Fibroblast of skin of abdomen (primary cell): Measurements from ENCODE around the gene ZC3H15. TPM values are rescaled to one million over a fixed set of nuclear protein-coding genes. Genes with fewer than 3 reads are reported as not detected.
"Not testable (repeated sequence)": the region's sequence is repeated elsewhere in the genome, so short reads cannot be mapped to it uniquely, and the experiment has no call there.

Experiments
- DNase-seq: peaks from one replicate; pipeline ENCODE4 v3.0.0-alpha.2; 2013
- polyA plus RNA-seq, 2 experiments: library from polyadenylated mRNA; unstranded; fragments of 120-200 nt; gene quantifications; one replicate each; pipeline ENCODE4 v1.2.1, GENCODE V29; 2013; ENCODE audit not compliant: insufficient read length in 2 of 2

ZC3H15 gene
- polyA plus RNA-seq (2013, experiment 1 of 2; ENCODE audit: insufficient read length), result 78.0 TPM
- 77.8 TPM for polyA plus RNA-seq (2013, experiment 2 of 2; ENCODE audit: insufficient read length)

DNA sequence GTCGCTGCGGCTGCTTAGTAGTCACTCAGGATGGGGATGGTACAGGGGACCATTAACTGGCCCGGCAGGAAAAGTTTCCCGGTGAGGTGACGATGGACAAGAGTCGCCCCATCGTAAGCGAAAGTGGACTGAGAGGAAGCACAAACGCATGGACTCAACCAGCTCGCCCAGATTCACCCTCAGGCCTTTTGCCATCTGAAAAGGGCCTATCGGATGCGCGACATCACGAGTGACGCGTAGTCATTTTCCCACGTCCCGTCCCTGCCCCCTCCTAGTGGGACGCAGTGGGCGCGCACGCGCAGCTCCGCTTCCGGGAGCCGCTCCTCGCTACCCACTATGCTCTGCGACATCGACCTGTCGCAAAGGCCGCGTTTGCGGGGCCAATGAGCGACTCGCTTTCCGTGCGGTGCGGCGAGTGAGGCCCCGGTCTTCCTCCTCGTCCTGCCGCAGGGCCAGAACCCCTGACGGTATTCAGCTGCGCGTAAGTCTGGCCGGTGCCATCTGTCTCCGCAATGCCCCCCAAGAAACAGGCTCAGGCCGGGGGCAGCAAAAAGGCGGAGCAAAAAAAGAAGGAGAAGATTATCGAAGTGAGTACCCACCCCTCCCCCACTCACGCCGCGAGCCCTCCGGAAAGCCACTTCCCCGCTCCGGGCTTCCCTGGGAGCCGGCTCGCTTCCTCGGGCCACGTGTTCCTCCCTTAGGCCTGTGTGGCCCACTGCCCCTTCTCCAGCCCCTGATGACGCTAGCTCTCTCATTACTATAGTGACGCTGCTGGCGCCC lies at the start of gene ZC3H15:
Gene ZC3H15, plus strand, starts transcription at position 390 of the 780 bp plus-strand sequence. Its CDS starts 123 bp downstream, at position 513.
- DNase-seq, result peak; percentile 98

DNA sequence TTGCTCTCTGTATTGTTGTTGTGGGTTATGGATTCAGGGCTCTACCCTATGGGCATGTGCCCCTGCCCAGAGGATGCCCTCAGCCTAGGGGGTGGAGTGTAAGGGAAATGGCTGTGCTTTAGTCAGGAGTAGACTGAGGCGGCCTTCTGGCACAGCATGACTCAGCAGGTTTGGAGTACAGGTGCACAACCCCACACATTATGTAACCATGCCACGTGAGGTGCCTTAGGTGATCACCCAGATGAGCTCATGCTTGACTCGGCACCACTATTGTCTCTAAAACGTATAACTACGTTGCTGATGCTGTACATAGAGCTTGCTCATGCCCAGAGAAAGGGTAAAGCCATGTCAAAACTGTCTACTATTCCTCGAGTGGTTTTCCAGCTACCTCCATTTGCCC lies 48.3 kb upstream of the ZC3H15 start:
- no peak for DNase-seq

DNA sequence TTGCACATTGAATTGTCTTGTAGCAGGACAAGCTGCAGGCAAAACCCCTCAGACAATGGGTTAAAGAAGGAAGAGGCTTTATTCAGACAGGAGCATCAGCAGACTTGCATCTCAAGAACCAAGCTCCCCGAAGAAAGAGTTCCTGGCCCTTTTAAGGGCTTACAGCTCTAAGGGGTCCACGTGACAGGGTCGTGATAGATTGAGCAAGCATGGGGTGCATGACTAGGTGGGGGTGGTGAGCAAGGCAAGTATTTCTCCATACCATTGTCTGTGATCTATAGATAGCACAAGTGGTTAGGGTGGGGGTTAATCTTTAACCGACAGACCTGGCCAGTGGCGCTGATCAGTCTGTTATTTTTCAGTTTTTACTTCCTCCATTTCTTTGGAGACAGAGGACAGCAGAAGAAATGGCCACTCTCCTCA lies 46.4 kb upstream of the ZC3H15 start:
- DNase-seq, result not testable (repeated sequence)

DNA sequence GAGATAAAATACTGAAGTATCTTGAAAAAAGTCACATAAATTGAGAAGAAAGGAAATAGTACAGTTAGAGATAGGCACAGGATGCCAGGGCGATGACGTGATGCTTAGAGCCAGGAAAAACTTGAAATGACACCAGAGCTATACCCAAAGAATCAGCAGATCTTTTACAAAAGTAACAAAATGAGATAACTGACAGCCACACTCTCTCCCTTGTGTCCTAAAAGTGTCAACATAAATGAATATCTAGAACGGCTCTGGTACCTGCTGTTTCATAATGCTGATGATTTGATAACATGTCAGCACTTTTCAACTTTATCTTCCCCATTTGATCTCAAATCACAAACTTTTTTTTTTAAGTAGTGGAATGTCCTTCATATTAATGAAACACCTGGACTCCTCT lies 45.6 kb upstream of the ZC3H15 start:
- no peak for DNase-seq

DNA sequence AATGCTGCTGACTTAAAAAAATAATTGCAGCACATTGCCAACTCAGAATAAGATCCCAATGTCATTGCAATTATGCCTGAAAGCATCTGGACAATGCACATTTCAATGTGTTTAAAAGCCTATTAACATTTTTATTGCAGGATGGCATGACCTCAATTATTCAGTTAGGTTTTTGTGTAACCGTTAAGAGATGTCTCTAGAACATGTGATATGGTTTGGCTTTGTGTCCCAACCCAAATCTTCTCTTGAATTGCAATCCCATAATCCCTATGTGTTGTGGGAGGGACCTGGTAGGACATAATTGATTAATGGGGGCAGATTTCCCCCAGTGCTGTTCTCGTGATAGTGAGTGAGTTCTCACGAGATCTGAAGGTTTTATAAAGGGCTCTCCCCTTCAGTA lies 43.2 kb upstream of the ZC3H15 start:
- DNase-seq, result no peak

DNA sequence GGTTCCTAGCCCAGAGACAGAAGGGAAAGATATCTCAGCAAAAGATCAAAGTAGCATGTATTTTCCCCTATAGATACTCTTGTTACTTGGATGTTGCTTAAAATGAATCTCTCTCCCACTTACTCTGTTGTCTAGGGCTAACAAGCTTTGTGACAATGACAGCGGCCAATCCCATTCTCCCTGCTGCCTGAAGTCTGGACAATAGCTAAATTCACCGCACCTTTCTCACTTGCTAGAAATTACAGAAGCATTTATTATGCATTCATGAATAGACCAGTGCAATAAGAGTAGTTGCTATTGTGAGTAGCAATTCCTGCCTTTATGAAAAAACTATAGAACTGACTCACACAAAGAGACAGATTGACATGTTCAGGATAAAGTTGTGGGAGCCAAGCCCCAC lies 42.2 kb upstream of the ZC3H15 start:
- DNase-seq, result no peak

DNA sequence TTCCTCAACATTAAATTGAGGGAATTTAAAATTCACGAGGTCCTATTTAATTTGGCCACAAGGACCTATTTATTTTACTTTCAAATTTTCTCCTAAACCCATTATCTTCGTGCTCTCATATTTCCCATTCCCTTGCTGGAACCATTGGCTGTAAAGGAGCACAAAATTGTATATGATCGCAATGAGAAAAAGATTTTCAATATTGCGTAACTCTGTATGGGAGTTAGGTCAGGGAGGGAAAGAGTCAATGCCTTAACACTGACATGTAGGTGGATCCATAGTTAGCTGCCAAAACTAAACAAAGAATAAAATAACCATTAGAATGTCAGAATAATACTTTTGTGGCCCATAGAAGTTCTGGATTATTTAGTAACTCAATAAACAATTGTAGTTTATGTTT lies 40.6 kb upstream of the ZC3H15 start:
- no peak for DNase-seq

DNA sequence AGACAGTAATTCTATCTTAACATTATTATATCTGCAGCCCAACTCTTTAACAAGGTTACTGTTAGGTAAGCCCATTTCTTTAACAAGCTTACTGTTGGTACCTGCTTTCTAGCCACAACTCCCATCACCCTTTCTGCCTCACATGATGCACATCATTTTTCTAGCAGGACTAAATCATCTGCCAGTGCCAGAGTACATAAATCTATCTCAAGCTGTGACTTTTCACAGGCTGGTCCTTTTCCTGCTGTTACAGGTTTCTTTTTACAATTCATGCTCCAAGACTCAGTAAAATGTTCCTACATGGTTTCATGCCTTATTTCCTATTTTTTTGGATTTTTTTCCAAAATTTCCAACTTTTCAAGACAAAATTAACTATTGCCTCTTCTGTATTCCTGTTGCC lies 30.4 kb upstream of the ZC3H15 start:
- DNase-seq, result no peak

DNA sequence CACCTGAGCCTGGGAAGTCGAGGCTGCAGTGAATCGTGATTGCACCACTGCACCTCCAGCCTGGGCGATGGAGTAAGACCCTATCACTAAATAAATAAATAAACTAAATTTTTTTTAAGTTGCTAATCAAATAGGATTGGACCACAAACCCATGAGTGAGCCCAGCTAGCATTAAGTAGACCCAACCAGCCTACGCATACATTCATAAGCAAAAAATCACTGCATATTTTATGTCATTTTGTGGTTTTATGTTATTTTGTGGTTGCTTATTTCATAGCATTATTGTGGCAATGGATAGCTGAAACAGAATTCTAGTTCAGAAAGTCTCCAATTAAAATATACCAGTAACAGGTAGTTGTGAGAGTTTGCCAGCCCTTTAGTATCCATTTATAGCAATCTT lies 29.1 kb upstream of the ZC3H15 start:
- peak; percentile 83 for DNase-seq

DNA sequence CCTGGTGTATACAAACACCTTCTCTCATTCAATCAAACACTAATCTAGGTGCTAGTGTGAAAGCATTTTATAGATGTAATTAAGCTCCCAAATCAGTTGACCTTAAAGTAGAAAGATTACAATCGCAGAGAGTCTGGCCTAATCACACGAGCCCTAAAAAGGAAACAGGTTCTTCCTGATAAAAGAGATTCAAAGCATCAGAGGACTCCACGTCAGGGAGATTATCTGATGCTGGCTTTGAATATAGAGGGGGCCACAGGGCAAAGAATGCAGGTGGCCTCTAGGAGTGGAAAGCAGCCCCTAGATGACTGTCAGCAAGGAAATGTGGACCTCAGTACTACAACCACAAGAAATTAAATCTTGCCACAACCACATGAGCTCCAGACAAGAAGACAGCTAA lies 28.2 kb upstream of the ZC3H15 start:
- no peak for DNase-seq

DNA sequence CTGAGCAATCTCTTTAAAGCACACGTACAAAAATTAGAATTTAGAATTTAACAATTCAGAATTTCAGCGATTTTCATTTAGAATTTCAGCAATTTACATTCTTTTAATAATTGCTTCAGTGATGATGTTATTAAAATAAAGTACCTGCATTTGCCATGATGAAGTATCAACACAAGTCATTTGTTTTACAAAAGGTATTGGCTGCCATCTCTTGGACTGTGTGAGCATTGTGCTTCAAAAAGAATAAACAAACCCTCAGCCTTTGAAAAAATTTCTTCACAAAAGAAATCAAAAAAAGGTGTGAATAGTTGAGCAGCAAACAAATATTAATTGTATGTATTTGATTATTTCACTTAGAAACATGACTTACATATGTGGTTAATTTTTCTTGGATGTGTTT lies 27.1 kb upstream of the ZC3H15 start:
- peak; percentile 2 for DNase-seq

DNA sequence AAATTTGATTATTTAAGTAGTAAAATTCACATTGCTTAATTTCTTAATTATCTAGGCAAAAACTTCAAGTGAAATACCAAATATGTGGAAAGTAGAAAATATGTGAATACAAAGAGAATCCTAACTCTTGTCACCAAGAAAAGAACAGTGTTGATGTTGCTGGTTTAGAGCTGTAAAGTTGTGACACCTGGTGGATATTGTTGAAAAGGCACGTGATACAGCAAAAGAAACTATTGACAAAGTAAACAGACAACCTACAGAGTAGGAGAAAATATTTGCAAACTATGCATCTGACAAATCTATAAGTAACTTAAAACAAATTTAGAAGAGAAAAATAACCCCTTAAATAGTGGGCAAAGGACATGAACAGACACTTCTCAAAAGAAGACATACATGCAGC lies 25.6 kb upstream of the ZC3H15 start:
- peak; percentile 5 for DNase-seq

DNA sequence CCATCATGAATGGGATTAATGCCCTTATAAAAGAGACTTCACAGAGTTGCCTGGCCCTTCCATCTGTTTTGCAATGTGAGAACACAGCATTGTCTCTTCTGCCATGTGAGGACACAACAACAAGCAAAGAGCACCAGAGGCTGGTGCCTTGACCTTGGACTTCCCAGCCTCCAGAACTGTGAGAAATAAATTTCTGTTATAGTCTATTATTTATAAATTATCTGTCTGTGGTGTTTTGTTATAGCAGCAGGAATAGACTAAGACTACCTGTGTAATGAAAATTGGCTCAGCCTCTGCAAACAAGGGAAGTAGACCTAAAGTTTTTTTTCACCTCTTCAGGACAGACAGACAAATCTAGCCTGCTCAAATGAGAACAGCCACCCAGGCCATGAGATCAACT lies 19.3 kb upstream of the ZC3H15 start:
- DNase-seq, result no peak

DNA sequence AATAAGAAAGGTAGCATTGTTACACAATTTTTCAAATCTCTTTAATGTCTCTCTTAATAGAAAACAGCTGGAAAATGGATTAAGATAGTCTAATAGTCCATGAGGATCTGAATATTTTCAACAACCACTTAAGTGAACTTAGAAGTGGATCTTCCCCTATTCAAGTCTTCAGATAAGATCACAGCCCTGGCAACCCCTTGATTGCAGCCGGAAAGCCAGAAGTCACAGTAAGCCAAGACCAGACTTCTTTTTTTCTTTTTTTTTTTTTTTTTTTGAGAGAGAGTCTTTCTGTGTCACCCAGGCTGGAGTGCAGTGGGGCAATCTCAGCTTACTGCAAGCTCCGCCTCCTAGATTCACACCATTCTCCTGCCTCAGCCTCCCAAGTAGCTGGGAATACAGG lies 18.6 kb upstream of the ZC3H15 start:
- no peak for DNase-seq

DNA sequence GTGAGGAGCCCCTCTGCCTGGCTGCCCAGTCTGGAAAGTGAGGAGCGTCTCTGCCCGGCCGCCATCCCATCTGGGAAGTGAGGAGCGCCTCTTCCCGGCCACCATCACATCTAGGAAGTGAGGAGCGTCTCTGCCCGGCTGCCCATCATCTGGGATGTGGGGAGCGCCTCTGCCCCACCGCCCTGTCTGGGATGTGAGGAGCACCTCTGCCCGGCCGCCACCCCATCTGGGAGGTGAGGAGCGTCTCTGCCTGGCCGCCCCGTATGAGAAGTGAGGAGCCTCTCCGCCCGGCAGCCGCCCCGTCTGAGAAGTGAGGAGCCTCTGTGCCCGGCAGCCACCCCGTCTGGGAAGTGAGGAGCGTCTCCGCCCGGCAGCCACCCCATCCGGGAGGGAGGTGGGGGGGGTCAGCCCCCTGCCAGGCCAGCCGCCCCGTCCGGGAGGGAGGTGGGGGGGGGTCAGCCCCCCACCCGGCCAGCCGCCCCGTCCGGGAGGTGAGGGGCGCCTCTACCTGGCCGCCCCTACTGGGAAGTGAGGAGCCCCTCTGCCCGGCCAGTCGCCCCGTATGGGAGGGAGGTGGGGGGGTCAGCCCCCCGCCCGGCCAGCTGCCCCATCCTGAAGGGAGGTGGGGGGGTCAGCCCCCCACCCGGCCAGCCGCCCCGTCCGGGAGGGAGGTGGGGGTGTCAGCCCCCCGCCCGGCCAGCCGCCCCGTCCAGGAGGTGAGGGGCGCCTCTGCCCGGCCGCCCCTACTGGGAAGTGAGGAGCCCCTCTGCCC lies 13.2 kb upstream of the ZC3H15 start:
- DNase-seq, result not testable (repeated sequence)

DNA sequence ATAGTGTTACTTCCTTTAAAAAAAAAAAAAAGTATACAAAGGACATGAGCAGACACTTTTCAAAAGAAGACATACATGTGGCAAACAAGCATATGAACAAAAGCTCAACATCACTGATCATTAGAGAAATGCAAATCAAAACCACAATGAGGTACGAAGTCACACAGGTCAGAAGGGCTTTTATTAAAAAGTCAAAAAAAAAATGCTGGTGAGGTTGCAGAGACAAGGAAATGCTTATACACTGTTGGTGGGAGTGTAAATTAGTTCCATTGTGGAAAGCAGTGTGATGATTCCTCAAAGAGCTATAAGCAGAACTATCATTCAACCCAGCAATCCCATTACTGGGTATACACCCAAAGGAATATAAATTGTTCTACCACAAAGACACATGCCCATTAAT lies 11.8 kb upstream of the ZC3H15 start:
- DNase-seq, result not testable (repeated sequence)

DNA sequence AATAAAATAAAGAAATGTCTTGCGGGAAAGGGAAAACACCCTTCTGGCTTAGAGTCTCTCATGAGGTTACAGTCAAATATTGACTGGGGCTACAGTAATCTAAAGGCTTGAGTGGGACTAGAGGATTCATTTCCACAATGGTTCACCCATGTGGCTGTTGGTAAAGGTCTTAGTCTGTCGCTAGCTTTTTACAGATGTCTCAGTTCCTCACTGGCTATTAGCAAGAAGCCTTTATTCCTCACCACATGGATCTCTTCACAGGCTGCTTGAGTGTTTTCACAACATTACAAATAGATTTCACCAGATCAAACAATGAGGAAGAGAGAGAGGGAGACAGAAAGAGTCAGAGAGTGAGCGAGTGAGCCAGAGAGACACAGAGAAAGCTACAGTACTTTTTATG lies 8.3 kb upstream of the ZC3H15 start:
- no peak for DNase-seq

DNA sequence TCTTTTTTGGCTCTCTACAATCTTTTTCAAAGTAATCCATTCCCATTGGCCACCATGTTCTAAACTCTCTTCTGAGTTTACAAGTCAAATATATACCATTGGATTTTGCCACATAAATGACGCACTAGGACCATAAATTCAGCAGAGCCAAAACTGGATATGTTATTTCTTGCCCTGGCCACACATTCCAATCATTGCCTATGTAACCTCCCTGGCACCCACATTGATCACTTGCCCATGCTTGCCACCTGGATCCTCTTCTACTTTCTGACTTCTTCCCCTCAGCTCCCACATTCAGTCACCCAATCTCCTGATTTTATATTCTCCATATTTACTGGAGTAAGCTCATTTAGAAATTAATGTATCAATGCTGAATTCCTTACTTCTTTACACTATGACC lies 5.1 kb upstream of the ZC3H15 start:
- DNase-seq, result no peak

DNA sequence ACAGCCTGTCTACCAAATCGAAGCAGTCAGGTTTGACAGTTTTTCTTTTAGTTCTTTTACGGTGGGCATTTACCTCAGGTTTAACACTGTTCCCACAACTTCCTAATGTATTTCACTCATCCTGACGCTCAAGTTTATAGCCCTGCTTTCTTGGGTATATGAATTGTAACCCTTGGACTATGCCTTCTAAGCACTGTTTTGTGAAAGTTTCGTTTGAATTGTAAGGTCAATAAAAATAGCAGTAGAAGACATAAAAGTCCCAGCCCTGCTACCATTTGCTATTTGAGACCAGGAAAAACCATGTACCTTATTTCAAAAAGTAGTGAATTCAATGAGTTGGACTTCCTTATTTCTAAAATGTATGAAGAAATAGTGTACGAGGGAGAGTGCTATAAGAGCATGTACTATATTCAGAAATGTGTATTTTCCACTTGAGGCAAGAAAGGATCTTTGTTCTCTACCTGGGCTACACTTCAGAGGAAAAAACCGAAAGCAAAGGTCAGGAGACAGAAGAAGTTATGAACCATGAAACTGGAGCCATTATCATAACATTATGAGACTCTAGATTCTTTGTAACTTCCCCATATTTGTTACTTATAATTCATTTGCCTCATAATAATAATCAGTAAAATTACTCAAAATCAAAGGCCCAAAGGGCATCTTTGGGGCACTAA lies 1.9 kb upstream of the ZC3H15 start:
- DNase-seq, result no peak

DNA sequence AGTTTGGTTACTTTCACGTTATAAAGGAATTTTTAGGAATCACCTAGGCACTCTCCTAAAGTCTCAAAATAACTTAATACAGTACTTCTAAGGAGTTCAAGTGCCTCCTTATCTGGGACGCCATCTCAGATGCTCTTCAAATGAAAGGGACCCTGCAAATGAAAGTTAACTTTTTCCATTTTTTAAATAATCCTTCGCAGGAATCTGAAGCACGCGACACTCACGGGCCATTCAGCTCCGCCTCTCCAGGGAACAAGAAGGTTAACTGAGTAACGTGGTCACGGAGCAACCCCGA lies 537 bp upstream of the ZC3H15 start:
- DNase-seq, result no peak

DNA sequence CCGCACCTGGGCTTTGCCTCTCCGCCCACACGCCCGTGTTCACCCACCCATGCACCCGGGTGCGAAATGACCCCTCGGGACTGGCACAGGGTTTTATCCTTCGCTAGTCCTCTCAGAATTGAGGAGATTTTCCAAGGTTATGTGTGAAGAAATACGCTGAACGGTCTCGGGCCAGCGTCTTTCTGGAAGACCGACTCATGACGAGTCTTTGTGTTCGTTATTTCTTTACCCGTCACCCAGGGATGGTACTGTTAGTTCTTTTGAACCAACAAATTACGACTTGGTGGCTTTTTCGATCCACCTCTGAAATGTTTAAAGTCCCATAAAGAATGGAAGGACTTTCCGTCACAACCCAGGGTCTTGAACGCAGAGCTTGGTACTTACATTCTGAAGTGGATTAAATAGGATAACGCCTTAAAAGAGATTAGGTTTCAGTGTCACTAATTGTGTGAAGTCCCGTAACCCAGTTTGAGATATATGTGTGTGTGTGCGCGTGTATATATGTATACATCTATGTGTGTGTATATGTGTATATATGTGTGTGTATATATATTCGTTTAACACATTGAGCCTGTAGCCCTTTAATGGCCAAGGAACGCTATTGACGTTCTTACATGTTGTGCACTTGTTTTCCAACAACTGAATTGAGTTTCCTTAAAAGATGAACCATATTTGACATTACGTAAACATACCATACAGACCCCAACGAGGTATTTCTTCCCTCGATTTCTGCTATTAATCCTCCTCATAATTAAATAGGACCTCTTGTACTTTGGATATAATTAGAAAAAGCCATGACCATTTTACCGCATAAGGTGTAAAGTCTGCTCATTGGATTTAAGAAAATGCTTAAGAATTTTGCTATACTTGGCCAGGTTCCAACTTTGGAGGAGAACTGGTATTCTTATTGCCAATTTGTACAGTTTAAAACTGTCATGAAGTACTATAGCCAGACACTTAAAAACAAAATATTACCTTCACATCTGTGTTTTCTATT lies 889 bp downstream of the ZC3H15 start:
- peak; percentile 16 for DNase-seq

DNA sequence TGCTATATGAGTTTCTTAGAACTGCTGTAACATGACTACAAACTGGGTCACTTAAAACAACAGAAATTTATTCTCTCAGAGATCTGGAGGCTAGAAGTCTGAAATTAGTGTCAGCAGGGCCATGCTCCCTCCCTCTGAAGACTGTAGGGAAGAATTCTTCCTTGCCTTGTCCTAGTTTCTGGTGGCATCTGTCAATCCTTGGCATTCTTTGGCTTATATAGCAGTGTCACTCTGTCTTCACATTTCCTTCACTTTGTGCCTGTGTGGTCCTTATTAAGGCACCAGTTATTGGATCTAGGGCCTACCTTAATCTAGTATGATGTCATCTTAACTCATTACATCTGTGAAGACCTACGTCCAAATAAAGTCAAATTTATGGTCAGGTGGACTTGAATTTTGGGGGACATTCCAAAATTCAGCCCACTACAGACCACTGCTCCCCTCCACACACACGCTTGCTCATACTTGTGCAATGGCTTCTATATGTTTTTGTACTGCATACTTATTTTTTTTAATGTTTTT lies 7.6 kb downstream of the ZC3H15 start:
- no peak for DNase-seq
